Body of pancreas (tissue), 4 donors: ENCODE data around the gene LAMP1.

Experiments used
- POLR2A ChIP-seq, 3 donors: fragments of 450-650 bp; IDR thresholded peaks; one replicate each; pipeline ENCODE4 v1.6.1; 2016; ENCODE audit warnings: antibody characterized with exemption in 3 of 3, mild to moderate bottlenecking in 2 of 3
- TF ChIP-seq, protein P1 (sequence below), 7 experiments: fragments of 450-650 bp in 4 of 7; fragments of 200-600 bp in 3 of 7; sonication (generic) in 3 of 7; IDR thresholded peaks; one replicate each; pipeline ENCODE4 v1.5.1; 2016 to 2019; ENCODE audit warnings: antibody characterized with exemption in 7 of 7

DNA sequence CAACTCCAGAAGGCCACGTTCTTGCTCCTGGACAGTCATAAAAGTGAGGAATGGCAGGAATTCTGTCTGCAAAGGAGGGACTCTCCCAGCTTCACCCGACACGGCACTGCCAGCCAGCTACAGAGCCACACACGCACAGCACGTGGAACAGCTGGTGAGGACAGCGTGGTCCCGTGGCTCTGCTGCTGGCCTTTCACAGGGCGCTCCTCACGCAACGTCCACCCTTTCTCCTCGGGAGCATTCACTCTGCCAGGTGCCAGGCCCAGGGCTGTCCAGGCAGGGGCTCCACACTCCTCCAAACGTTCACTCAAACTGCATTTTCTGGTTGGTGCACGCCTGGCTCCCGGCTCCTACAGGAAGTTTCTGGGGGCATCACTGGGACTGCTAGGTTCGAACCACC, 52.5 kb downstream of the LAMP1 start:
- TF ChIP-seq, protein P1, sequence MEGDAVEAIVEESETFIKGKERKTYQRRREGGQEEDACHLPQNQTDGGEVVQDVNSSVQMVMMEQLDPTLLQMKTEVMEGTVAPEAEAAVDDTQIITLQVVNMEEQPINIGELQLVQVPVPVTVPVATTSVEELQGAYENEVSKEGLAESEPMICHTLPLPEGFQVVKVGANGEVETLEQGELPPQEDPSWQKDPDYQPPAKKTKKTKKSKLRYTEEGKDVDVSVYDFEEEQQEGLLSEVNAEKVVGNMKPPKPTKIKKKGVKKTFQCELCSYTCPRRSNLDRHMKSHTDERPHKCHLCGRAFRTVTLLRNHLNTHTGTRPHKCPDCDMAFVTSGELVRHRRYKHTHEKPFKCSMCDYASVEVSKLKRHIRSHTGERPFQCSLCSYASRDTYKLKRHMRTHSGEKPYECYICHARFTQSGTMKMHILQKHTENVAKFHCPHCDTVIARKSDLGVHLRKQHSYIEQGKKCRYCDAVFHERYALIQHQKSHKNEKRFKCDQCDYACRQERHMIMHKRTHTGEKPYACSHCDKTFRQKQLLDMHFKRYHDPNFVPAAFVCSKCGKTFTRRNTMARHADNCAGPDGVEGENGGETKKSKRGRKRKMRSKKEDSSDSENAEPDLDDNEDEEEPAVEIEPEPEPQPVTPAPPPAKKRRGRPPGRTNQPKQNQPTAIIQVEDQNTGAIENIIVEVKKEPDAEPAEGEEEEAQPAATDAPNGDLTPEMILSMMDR (IDR thresholded peaks at IDR 0.05) = no peak
- no peak for TF ChIP-seq POLR2A (IDR thresholded peaks at IDR 0.05)
